ENCODE results near the gene AIP. TPM values are rescaled to one million over a fixed set of nuclear protein-coding genes. Genes with fewer than 3 reads are reported as not detected.

The AIP gene
- total and polyA plus RNA-seq, 9 of the 15 experiments (the other 6 are each of a cell fraction or from before 2014, with no cell fraction given), result 5.2 to 92.5 (median 52.7) TPM

GRCh38 chr11:67483831-67484665 lies 1.2 kb downstream of the AIP start (continued):
- no peak for TF ChIP-seq NR0B1 (IDR thresholded peaks at IDR 0.05; ENCODE audit: partially characterized antibody)
- no peak for TF ChIP-seq ZNF518B (CRISPR knock-in tag; IDR thresholded peaks at IDR 0.05)
- no peak for TF ChIP-seq ZNF24 (IDR thresholded peaks at IDR 0.05)
- no peak for TF ChIP-seq RREB1 (CRISPR knock-in tag; IDR thresholded peaks at IDR 0.05)
- TF ChIP-seq ZNF12 (CRISPR knock-in tag; IDR thresholded peaks at IDR 0.05), result 0 out of 2 replicates have a peak, but pooled peaks have one; percentile 14
- TF ChIP-seq SIN3A (IDR thresholded peaks at IDR 0.05; ENCODE audit: borderline replicate concordance in 2 of 2, control insufficient read depth in 1 of 2, low read depth in 2 of 2, low read length in 2 of 2), result no peak
- peak; percentile 60 for TF ChIP-seq MEIS2 (IDR thresholded peaks at IDR 0.05; ENCODE audit: partially characterized antibody)
- peak; percentile 44 for TF ChIP-seq CBFA2T2 (conservative IDR thresholded peaks at IDR 0.05)
- no peak for TF ChIP-seq NR1H2 (CRISPR knock-in tag; IDR thresholded peaks at IDR 0.05)

Data from K562 (cell line).